Measurements from ENCODE around the gene TRNAU1AP. TPM values are rescaled to one million over a fixed set of nuclear protein-coding genes. Genes with fewer than 3 reads are reported as not detected.

TRNAU1AP gene
- total RNA-seq, 1 donor from 2014 or later = 38.6 TPM

DNA sequence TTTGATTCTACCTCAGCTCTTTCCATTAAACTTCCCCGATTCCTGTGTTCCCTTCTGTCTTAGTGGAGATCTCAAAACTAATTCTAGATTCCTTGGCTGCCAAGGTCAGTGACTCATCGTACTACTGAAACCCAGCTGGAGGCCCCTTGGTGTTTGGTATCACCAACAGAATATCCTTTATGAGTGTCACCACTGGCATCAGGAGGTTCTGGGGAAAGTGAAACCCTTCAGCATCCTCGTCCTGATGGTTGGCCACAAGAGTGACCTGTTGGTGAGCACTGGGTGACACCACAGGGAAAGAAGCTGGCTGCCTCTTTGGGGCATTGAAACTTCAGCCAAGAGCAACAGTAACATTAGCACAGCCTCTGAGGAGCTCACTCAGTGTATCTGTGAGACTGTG lies 48.8 kb downstream of the TRNAU1AP start:
- no peak overlapping the region for H3K4me3 Mint-ChIP-seq (ENCODE audit: low read depth)
- H3K9me3 Mint-ChIP-seq (ENCODE audit: low read depth) = no peaks in the 10 kb centered on the region
- no peaks in the 10 kb centered on the region for H3K27me3 Mint-ChIP-seq
- no peak for DNase-seq (ENCODE audit: low spot score, unreplicated experiment)
- TF ChIP-seq, protein P1, sequence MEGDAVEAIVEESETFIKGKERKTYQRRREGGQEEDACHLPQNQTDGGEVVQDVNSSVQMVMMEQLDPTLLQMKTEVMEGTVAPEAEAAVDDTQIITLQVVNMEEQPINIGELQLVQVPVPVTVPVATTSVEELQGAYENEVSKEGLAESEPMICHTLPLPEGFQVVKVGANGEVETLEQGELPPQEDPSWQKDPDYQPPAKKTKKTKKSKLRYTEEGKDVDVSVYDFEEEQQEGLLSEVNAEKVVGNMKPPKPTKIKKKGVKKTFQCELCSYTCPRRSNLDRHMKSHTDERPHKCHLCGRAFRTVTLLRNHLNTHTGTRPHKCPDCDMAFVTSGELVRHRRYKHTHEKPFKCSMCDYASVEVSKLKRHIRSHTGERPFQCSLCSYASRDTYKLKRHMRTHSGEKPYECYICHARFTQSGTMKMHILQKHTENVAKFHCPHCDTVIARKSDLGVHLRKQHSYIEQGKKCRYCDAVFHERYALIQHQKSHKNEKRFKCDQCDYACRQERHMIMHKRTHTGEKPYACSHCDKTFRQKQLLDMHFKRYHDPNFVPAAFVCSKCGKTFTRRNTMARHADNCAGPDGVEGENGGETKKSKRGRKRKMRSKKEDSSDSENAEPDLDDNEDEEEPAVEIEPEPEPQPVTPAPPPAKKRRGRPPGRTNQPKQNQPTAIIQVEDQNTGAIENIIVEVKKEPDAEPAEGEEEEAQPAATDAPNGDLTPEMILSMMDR (IDR thresholded peaks at IDR 0.05; ENCODE audit: unreplicated experiment) = no peak
- H3K36me3 Mint-ChIP-seq (ENCODE audit: insufficient read depth) = no peaks in the 10 kb centered on the region
- peaks cover 6% of the 10 kb centered on the region for H3K4me1 Mint-ChIP-seq (ENCODE audit: low read depth)
- no peak overlapping the region for H3K27ac Mint-ChIP-seq

DNA sequence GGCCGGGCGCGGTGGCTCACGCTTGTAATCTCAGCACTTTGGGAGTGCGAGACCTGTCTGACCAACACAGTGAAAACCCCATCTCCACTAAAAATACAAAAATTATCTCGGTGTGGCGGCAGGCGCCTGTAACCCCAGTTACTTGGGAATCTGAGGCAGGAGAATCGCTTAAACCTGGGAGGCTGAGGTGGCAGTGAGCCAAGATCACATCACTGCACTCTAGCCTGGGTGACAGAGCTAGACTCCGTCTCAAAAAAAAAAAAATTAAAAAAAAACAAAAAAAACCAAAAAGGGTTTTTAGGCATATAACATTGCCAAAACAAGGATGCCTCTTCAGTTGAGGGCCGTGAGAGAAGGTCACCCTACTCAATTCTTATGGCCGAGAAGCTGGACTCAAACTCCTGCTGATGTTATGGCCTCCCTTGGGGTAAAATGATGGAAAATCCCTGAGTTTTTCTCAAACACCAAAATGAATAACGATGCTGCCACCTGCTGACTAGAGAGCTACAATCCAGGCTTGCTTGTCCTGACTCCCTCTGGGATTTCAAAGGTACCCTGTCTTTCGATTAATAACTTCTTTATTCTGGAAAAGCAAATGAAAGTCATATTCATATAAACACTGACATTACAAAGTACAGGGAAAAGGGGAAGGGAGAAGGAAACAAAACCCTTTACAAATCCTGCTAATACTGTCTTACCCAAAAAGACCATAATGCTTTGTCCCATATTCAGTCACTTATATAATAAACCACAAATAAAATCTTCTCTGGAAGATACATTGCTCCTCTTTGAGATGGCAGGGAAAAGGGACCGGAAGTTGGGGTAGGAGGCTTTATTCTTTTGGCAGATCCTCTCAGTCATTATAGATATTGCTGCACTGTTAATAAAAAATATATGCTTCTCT lies 49.9 kb downstream of the TRNAU1AP start:
- TF ChIP-seq, protein P1 (IDR thresholded peaks at IDR 0.05; ENCODE audit: unreplicated experiment) = peak; percentile 76
- no peaks in the 10 kb centered on the region for H3K9me3 Mint-ChIP-seq (ENCODE audit: low read depth)
- H3K27ac Mint-ChIP-seq = no peak overlapping the region
- no peak overlapping the region for H3K4me3 Mint-ChIP-seq (ENCODE audit: low read depth)
- no peaks in the 10 kb centered on the region for H3K36me3 Mint-ChIP-seq (ENCODE audit: insufficient read depth)
- H3K4me1 Mint-ChIP-seq (ENCODE audit: low read depth) = peaks cover 6% of the 10 kb centered on the region
- H3K27me3 Mint-ChIP-seq = no peaks in the 10 kb centered on the region
- peak; percentile 41 for DNase-seq (ENCODE audit: low spot score, unreplicated experiment)

DNA sequence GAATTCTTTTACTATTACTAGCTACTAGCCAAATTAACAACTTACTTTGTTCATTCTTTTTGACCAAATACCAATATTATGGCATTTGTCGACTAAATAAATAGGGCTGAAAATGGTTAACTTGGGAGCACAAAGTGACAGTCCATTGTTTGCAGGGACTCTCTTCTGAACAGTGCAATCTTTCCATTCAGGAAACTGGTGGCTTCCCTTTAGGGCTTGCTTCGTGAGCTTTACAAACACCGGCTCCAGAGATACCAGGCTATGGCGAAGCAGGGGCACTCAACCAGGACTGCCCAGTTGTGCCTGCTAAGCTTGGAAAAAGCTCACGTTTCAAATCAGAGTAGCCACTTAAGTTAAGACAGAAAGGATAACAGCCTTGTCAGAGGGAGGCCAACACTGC lies 51.5 kb downstream of the TRNAU1AP start:
- DNase-seq (ENCODE audit: low spot score, unreplicated experiment) = no peak
- Mint-ChIP-seq H3K36me3 (ENCODE audit: insufficient read depth) (no peaks in the 10 kb centered on the region), H3K4me1 (ENCODE audit: low read depth) (peaks cover 6% of the 10 kb centered on the region), H3K27me3 (no peaks in the 10 kb centered on the region), H3K9me3 (ENCODE audit: low read depth) (no peaks in the 10 kb centered on the region), H3K27ac (no peak overlapping the region), H3K4me3 (ENCODE audit: low read depth) (no peak overlapping the region)
- TF ChIP-seq, protein P1 (IDR thresholded peaks at IDR 0.05; ENCODE audit: unreplicated experiment) = no peak

DNA sequence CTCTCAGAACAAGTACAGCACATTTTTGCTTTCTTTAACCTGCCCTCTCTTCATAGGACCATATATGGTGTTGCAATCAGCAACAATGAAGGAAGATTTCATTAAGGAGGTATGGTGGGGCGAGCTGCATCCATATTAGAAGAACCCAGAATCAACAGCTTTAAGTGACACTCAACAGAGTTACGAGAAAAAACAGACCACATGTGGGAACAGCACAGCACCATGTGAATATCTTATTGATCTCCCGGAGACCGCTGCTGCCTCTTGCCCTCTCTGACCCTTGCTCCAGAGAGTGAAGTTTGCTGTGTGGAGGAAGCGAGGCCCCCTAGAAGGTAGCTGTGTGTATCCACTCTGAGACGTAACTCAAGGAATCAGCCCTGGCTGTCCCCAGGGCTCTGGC lies 52.1 kb downstream of the TRNAU1AP start:
- TF ChIP-seq, protein P1 (IDR thresholded peaks at IDR 0.05; ENCODE audit: unreplicated experiment) = no peak
- Mint-ChIP-seq H3K27me3 (no peaks in the 10 kb centered on the region), H3K9me3 (ENCODE audit: low read depth) (no peaks in the 10 kb centered on the region), H3K27ac (no peak overlapping the region), H3K4me1 (ENCODE audit: low read depth) (peaks cover 6% of the 10 kb centered on the region), H3K4me3 (ENCODE audit: low read depth) (no peak overlapping the region), H3K36me3 (ENCODE audit: insufficient read depth) (peaks cover 2% of the 10 kb centered on the region)
- no peak for DNase-seq (ENCODE audit: low spot score, unreplicated experiment)

DNA sequence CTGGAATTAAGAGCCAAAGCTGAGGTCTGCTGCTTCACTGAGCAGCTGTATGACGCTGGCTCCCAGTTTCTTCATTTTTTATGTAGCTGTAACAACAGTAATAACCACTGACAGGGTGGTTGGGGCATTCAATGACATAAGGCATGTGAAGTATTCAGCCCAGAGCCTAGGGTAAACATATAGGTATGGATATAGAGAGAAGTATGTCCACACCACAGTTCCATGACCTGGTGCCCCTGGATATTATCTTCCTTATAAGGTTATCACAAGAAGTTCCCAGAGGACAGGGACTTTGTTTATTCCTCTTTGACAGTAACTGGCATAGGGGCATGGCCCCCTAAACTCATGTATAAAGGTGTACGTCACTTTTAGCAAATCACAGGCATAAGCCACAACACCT lies 53.9 kb downstream of the TRNAU1AP start:
- DNase-seq (ENCODE audit: low spot score, unreplicated experiment) = no peak
- no peaks in the 10 kb centered on the region for H3K9me3 Mint-ChIP-seq (ENCODE audit: low read depth)
- no peak overlapping the region for H3K27ac Mint-ChIP-seq
- peaks cover 2% of the 10 kb centered on the region for H3K36me3 Mint-ChIP-seq (ENCODE audit: insufficient read depth)
- no peak overlapping the region for H3K4me3 Mint-ChIP-seq (ENCODE audit: low read depth)
- H3K4me1 Mint-ChIP-seq (ENCODE audit: low read depth) = peaks cover 6% of the 10 kb centered on the region
- TF ChIP-seq, protein P1 (IDR thresholded peaks at IDR 0.05; ENCODE audit: unreplicated experiment) = no peak
- no peaks in the 10 kb centered on the region for H3K27me3 Mint-ChIP-seq

Data from progenitor cell of endocrine pancreas (in vitro differentiated cells).